Measurements from ENCODE around the gene TNFSF12.

The TNFSF12 gene

GRCh38 chr17:7569571-7569970 is 20.7 kb downstream of the TNFSF12 start:
- DNase-seq (ENCODE audit: low read depth): no peak
- no peak for TF ChIP-seq POLR2A (IDR thresholded peaks at IDR 0.05; ENCODE audit: extremely low read depth, insufficient read length)
- H3K4me3 ChIP-seq (ENCODE audit: low read depth, low read length): no peak overlapping the region

GRCh38 chr17:7570351-7570750 is 21.5 kb downstream of the TNFSF12 start:
- TF ChIP-seq POLR2A (IDR thresholded peaks at IDR 0.05; ENCODE audit: extremely low read depth, insufficient read length) (no peak), MAX (IDR thresholded peaks at IDR 0.05; ENCODE audit: low read depth, low read length) (no peak), MYC (IDR thresholded peaks at IDR 0.05; ENCODE audit: low read depth, low read length) (no peak), CTCF (IDR thresholded peaks at IDR 0.05; ENCODE audit: low read depth, low read length) (no peak)
- no peak overlapping the region for H3K4me3 ChIP-seq (ENCODE audit: low read depth, low read length)
- DNase-seq (ENCODE audit: low read depth): no peak

GRCh38 chr17:7572338-7572587 is 23.4 kb downstream of the TNFSF12 start:
- peak overlapping the region; percentile 73 for H3K4me3 ChIP-seq (ENCODE audit: low read depth, low read length)
- TF ChIP-seq MYC (IDR thresholded peaks at IDR 0.05; ENCODE audit: low read depth, low read length): peak; percentile 100
- no peak for TF ChIP-seq CTCF (IDR thresholded peaks at IDR 0.05; ENCODE audit: low read depth, low read length)
- TF ChIP-seq POLR2A (IDR thresholded peaks at IDR 0.05; ENCODE audit: extremely low read depth, insufficient read length): no peak
- peak; percentile 99 for TF ChIP-seq MAX (IDR thresholded peaks at IDR 0.05; ENCODE audit: low read depth, low read length)
- DNase-seq (ENCODE audit: low read depth): no peak

GRCh38 chr17:7572588-7573323 is 23.9 kb downstream of the TNFSF12 start:
- H3K4me3 ChIP-seq (ENCODE audit: low read depth, low read length): peak overlapping the region; percentile 99
- DNase-seq (ENCODE audit: low read depth): peak; percentile 97
- no peak for TF ChIP-seq MYC (IDR thresholded peaks at IDR 0.05; ENCODE audit: low read depth, low read length)
- TF ChIP-seq POLR2A (IDR thresholded peaks at IDR 0.05; ENCODE audit: extremely low read depth, insufficient read length): peak; percentile 94

- TF ChIP-seq MAX (IDR thresholded peaks at IDR 0.05; ENCODE audit: low read depth, low read length) (peak; percentile 83), CTCF (IDR thresholded peaks at IDR 0.05; ENCODE audit: low read depth, low read length) (no peak), MYC (IDR thresholded peaks at IDR 0.05; ENCODE audit: low read depth, low read length) (peak; percentile 100)
Measured at GRCh38 chr17:7573324-7574080, 24.6 kb downstream of the TNFSF12 start.

GRCh38 chr17:7574176-7574953 is 25.5 kb downstream of the TNFSF12 start:
- H3K4me3 ChIP-seq (ENCODE audit: low read depth, low read length): peak overlapping the region; percentile 99
- DNase-seq (ENCODE audit: low read depth): no peak
- TF ChIP-seq CTCF (IDR thresholded peaks at IDR 0.05; ENCODE audit: low read depth, low read length): no peak
- TF ChIP-seq MYC (IDR thresholded peaks at IDR 0.05; ENCODE audit: low read depth, low read length): no peak
- TF ChIP-seq POLR2A (IDR thresholded peaks at IDR 0.05; ENCODE audit: extremely low read depth, insufficient read length): no peak
- TF ChIP-seq MAX (IDR thresholded peaks at IDR 0.05; ENCODE audit: low read depth, low read length): no peak

More at GRCh38 chr17:7573324-7574080, 24.6 kb downstream of the TNFSF12 start:
- DNase-seq (ENCODE audit: low read depth): peak; percentile 94
- H3K4me3 ChIP-seq (ENCODE audit: low read depth, low read length): peak overlapping the region; percentile 99

Data from NB4 (cell line).